Suprapubic skin (tissue), 4 donors: ENCODE data around the gene FKBP7.

Experiments used
- CTCF ChIP-seq, 2 donors: fragments of 200-600 bp in 1 of 2; fragments of 450-650 bp in 1 of 2; sonication (generic) in 1 of 2; IDR thresholded peaks; one replicate each; pipeline ENCODE4 v1.5.1; 2016 to 2019; ENCODE audit warnings: antibody characterized with exemption in 2 of 2, mild to moderate bottlenecking in 1 of 2, moderate library complexity in 1 of 2
- EP300 ChIP-seq: sonication (generic); formaldehyde crosslinking; IDR thresholded peaks from one replicate; pipeline ENCODE4 v1.6.1; 2017; ENCODE audit warnings: antibody characterized with exemption
- POLR2A ChIP-seq, 2 donors: fragments of 450-650 bp; IDR thresholded peaks; one replicate each; pipeline ENCODE4 v1.6.1; 2017; ENCODE audit warnings: antibody characterized with exemption in 2 of 2, mild to moderate bottlenecking in 2 of 2, moderate library complexity in 2 of 2
- POLR2AphosphoS5 ChIP-seq, 3 donors: sonication (generic); formaldehyde crosslinking; IDR thresholded peaks; one replicate each; pipeline ENCODE4 v1.6.1; 2017; ENCODE audit warnings: antibody characterized with exemption in 3 of 3

DNA sequence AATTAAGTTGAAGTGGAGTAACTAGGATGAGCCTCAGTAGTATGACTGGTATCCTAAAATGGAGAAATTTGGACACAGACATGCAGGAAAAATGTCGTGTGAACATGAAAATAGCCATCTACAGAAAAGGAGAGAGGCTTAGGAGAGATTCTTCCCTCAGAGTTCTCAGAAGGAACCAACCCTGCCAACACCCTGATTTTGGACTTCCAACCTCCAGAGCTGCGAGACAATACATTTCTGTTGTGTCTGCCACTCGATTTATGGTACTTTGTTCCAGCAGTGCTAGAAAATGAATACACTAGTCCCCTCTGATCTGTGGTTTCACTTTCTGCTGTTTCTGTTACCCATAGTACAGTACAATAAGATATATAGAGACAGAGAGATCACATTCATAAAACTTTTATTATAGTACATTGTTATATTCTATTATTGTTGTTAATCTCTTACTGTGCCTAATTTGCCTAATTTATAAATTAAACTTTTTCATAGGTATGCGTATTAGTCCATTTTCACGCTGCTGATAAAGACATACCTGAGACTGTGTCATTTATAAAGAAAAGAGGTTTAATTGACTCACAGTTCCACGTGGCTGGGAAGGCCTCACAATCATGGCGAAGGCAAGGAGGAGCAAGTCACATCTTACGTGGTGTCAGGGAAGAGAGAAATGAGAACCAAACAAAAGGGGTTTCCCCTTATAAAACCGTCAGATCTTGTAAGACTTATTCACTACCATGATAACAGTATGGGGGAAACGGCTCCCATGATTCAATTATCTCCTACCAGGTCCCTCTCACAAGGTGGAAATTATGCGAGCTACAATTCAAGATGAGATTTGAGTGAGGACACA lies 43.1 kb upstream of the FKBP7 start:
- no peak for TF ChIP-seq CTCF (IDR thresholded peaks at IDR 0.05)
- TF ChIP-seq EP300 = no peak
- no peak for TF ChIP-seq POLR2AphosphoS5 (IDR thresholded peaks at IDR 0.05)
- TF ChIP-seq POLR2A (IDR thresholded peaks at IDR 0.05) = no peak
